Measurements from ENCODE around the gene SRGAP1. TPM values are rescaled to one million over a fixed set of nuclear protein-coding genes. Genes with fewer than 3 reads are reported as not detected.

Gene SRGAP1
- total and polyA plus RNA-seq, 2 of the 8 experiments (the other 6 are each of a cell fraction or from before 2014, with no cell fraction given): 3.2 to 7.3 TPM

GRCh38 chr12:64109706-64110105 is 265.2 kb downstream of the SRGAP1 start:
- Histone ChIP-seq H3K56ac (replicated peaks; ENCODE audit: insufficient read length, low read depth, low read length) (no peak overlapping the region), H3K18ac (ENCODE audit: extremely low read depth, low read length) (no peak overlapping the region), H2AK5ac (ENCODE audit: low read depth, low read length) (no peak overlapping the region), H4K20me1 (replicated peaks in 1 of 2; ENCODE audit: control insufficient read depth in 1 of 2, insufficient read depth in 2 of 2, low read length in 2 of 2) (no peaks in the 10 kb centered on the region), H2BK12ac (ENCODE audit: low read depth, low read length) (no peak overlapping the region), H3K4me3 (ENCODE audit: extremely low read depth in 1 of 4, insufficient read depth in 2 of 4, low read depth in 3 of 4, low read length in 4 of 4) (no peak overlapping the region), H3K23me2 (ENCODE audit: low read depth, low read length) (no peaks in the 10 kb centered on the region), H3K27me3 (replicated peaks in 1 of 4; ENCODE audit: control insufficient read depth in 3 of 4, extremely low read depth in 1 of 4, insufficient read depth in 3 of 4, low read length in 3 of 4) (no peaks in the 10 kb centered on the region), H3K36me3 (ENCODE audit: control insufficient read depth in 2 of 4, insufficient read depth in 4 of 4, low read length in 3 of 4) (no peaks in the 10 kb centered on the region), H2BK15ac (ENCODE audit: low read length) (no peak overlapping the region), H4K91ac (replicated peaks; ENCODE audit: insufficient read length, low read length) (no peak overlapping the region), H3K14ac (ENCODE audit: insufficient read length) (no peak overlapping the region), H2BK120ac (replicated peaks; ENCODE audit: low read depth, low read length) (no peak overlapping the region), H3K4me1 (replicated peaks in 1 of 4; ENCODE audit: control insufficient read depth in 3 of 4, insufficient read depth in 4 of 4, low read length in 3 of 4) (no peaks in the 10 kb centered on the region), H3K4ac (replicated peaks; ENCODE audit: insufficient read length, low read depth, low read length) (no peak overlapping the region), H3K79me1 (ENCODE audit: low read depth, low read length) (no peaks in the 10 kb centered on the region), H4K5ac (ENCODE audit: insufficient read length, low read depth, low read length) (no peak overlapping the region), H2BK5ac (ENCODE audit: low read depth, low read length) (no peak overlapping the region), H3K4me2 (ENCODE audit: insufficient read depth in 1 of 2, low read depth in 2 of 2, low read length in 2 of 2) (no peak overlapping the region), H3K79me2 (ENCODE audit: control insufficient read depth in 1 of 2, insufficient read depth in 2 of 2, low read length in 2 of 2) (no peaks in the 10 kb centered on the region), H2AFZ (ENCODE audit: low read length) (no peak overlapping the region), H3K27ac (ENCODE audit: low read depth, low read length) (no peak overlapping the region), H3K9me3 (ENCODE audit: insufficient read depth in 2 of 2, low read depth in 1 of 2, low read length in 1 of 2) (no peaks in the 10 kb centered on the region), H4K8ac (ENCODE audit: extremely low read depth, insufficient read depth, low read length) (no peak overlapping the region), H3K9ac (replicated peaks in 1 of 4; ENCODE audit: extremely low read depth in 1 of 4, low read depth in 3 of 4, low read length in 3 of 4) (no peak overlapping the region), H3K23ac (ENCODE audit: insufficient read length) (no peak overlapping the region), H2BK20ac (ENCODE audit: low read length) (no peak overlapping the region)
- no peak for FAIRE-seq
- POLR2A ChIA-PET (ENCODE audit: partially characterized antibody): no interaction called here
- 80% methylated on average over 4 of the region's 4 CpGs; no CpG with 5 or more reads in 1 of the 2 experiments for WGBS, 2 experiments (ENCODE audit: extremely low coverage in 1 of 2, insufficient coverage in 1 of 2, insufficient read length in 1 of 2, insufficient replicate concordance in 2 of 2, low coverage in 1 of 2, low lambda C conversion rate in 2 of 2, missing lambda C conversion rate in 1 of 2)
- TF ChIP-seq CTBP2 (IDR thresholded peaks at IDR 0.05; ENCODE audit: borderline replicate concordance, insufficient read depth, insufficient read length, low read length) (no peak), HDAC2 (IDR thresholded peaks at IDR 0.05; ENCODE audit: borderline replicate concordance in 1 of 2, low read depth in 2 of 2, low read length in 2 of 2) (no peak)
- no peak for DNase-seq (ENCODE audit: low read depth in 1 of 2, low spot score in 2 of 2)
- CTCF ChIA-PET (ENCODE audit: partially characterized antibody): interaction anchor here (0.7 kb wide), 1 partner anchor 150 kb away, joined by 3 read pairs; no protein-coding TSS in a partner anchor
